A204.1 (cell line): ENCODE data around the gene KRTAP5-5.
"Not testable (repeated sequence)": the region's sequence is repeated elsewhere in the genome, so short reads cannot be mapped to it uniquely, and the experiment has no call there.

Experiments used
- FAIRE-seq: peaks from 2 replicates; lab custom pipeline; 2012; peaks lifted over from hg19 to GRCh38; lab: Jason Lieb, UNC

The KRTAP5-5 gene

DNA sequence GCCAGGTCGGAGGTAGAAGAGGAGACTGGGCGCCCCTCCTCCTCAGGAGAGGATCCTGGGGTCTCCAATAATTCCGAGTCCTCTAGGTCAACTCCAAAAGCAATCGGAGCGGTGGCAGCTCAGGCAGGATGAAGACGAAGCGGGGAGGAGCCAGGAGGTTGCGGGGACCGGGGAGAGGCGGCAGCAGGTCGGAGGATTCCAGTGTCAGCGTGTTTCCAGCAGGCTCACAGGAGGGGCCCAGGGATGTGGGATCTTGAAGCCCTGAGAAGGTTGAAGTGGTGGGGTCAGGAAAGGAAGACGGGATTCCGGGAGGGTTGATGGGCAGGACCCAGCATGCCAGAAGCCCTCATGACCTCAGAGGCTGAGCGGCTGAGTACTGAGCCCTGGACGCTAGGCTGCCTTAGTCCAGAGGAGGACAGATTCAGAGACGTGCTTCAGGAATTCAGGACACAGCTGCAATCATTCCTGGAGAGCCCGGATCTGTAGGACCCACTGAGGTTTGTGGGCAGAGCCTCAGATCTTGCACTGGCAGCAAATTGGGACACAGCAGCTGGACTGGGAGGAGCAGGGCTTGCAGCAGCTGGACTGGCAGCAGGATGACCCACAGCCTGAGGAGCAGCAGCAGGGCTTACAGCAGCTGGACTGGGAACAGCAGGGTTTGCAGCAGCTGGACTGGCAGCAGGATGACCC is 22.3 kb upstream of the KRTAP5-5 start:
- FAIRE-seq: not testable (repeated sequence)

DNA sequence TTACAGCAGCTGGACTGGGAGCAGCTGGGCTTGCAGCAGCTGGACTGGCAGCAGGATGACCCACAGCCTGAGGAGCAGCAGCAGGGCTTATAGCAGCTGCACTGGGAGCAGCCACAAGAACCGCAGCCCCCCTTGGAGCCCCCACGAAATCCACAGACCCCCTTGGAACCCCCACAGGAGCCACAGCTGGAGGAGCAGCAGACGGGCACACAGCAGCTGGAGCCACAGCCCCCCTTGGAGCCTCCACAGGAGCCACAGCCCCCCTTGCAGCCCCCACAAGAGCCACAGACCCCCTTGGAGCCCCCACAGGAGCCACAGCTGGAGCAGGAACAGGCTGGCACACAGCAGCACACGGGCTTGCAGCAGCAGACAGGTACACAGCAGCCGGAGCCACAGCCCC is 21.7 kb upstream of the KRTAP5-5 start:
- FAIRE-seq: not testable (repeated sequence)

DNA sequence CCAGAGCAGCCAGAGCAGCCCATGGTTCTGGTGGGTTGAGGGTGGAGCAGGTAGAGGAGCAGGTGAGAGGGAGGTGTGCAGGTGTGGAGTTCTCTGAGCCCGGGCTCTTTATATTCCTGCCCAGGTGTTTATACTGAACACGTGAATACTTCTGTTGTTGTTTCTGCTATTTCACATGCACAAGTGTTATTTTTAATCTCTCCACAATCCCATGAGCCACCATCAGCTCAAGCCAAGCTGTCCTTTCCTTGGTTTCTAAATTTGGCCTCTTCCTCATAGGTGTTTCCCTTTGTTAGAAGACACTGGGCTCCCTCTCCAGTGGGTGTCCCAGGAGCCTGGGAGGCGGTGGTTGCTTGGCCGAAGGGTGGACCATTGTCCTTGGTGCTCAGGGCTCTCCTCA is 21.2 kb upstream of the KRTAP5-5 start, which contains the start of gene KRTAP5-3:
TSS of gene KRTAP5-3 (minus strand) at position 101 of the 400 bp plus-strand sequence. CDS start at position 23, 78 bp downstream.
- FAIRE-seq: no peak

DNA sequence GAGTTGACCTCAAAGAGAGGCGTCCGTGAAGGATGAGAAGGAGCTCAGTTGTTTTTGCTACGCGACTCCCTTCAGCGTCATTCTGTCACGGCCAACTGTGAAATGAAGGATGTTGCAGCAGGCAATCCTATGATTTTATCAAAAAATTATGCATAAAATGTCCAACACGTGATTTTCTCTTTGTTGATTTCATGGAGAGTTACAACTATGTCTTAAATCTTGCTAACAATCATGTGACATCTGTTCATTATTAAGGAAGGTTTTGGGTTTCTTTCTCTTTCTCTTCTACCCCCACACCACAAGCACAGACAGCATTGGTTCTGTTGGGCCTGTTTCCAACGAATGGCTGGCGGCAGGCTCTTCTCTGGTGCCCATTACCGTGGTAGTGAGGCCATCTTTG is 11.3 kb upstream of the KRTAP5-5 start:
- FAIRE-seq: no peak

DNA sequence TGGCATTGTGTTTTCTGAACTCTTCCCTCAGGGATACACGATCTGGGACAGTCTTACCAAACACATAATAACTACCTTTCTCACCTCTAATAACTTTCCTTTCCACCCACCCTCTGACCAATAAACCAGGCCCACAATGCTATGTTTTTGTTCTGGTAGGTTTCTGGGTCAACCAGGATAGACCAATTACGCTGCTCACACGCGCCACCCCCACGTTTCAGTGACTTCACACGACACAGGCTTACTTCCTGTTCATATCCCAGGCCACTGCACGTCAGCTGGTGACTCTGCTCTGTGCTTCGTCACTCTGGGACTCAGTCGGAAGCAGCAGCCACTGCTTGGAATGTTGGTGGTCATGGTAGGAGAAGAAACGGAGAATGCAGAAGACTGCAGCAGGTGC is 10.1 kb upstream of the KRTAP5-5 start:
- FAIRE-seq: no peak

DNA sequence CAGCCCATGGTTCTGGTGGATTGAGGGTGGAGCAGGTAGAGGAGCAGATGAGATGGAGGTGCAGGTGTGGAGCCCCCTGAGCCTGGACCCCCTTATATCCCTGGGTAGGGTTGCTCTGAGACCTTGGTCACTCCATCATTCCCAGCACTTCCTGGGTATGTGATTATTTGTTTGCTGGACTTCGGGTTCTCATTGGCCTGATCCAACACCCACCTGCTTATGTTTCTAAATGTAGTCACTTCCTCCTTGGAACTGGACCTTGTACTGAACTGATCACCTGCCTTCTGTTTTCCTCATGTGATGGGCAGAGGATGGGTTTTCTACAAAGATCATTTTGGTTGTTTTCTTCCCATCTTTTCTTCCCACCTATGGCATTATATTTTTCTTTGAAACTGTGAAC is 7.5 kb upstream of the KRTAP5-5 start, which contains the start of gene KRTAP5-4:
TSS of gene KRTAP5-4 (minus strand) at position 53 of the 400 bp plus-strand sequence. CDS start at position 8, 45 bp downstream.
- no peak for FAIRE-seq

DNA sequence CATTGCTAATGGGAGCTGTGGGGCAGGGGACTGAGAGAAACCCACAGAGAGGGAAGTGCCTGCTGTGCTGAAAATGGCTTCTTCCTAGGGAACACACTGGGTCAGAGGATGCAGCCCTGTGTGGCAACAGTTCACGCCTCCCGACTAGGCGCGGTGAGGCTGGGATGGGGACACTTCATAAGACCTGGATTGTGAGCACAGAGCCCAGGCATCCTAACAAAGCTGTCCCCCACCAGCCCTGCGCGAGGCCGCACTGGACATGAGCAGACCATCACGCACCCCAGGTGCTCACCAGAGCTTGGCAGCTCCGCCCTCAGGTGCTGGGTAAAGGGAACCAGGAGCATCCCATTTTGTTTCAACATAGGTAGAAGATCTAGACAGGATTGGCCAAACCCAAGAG is 5.9 kb upstream of the KRTAP5-5 start:
- no peak for FAIRE-seq

DNA sequence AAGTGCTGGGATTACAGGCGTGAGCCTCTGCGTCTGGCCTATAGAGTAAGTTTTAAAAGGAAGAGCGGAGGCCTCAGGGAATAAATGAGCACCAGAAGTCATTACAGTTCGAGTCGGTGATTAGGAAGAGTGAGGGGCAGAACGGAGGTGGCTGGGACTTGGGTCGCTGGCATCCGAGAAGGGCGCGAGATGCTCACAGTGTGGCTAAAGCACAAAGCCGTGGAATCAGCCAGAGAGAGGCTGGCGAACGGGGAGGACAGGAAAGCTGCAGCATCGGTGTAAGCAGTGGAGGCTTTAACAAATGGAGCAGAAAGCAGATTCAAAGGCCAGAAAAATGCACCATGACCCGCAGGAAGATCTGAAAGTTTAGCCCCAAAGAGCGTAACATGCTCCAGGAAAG is 5.0 kb upstream of the KRTAP5-5 start:
- FAIRE-seq: no peak

DNA sequence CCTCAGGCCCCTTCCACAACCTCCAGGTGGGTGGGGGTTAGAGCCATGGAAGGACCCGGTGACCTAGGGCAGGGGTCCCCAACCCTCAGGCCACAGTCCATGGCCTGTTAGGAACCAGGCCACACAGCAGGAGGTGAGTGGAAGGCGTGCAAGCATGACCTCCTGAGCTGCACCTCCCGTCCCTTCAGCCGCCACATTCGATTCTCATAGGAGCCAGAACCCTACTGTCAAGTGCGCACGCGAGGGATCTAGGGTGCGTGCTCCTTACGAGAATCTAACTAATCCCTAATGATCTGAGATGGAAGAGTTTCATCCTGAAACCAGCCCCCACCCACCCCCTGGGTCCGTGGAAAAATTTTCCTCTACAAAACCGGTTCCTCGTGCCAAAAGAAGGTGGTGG is 4.0 kb upstream of the KRTAP5-5 start:
- FAIRE-seq: no peak

DNA sequence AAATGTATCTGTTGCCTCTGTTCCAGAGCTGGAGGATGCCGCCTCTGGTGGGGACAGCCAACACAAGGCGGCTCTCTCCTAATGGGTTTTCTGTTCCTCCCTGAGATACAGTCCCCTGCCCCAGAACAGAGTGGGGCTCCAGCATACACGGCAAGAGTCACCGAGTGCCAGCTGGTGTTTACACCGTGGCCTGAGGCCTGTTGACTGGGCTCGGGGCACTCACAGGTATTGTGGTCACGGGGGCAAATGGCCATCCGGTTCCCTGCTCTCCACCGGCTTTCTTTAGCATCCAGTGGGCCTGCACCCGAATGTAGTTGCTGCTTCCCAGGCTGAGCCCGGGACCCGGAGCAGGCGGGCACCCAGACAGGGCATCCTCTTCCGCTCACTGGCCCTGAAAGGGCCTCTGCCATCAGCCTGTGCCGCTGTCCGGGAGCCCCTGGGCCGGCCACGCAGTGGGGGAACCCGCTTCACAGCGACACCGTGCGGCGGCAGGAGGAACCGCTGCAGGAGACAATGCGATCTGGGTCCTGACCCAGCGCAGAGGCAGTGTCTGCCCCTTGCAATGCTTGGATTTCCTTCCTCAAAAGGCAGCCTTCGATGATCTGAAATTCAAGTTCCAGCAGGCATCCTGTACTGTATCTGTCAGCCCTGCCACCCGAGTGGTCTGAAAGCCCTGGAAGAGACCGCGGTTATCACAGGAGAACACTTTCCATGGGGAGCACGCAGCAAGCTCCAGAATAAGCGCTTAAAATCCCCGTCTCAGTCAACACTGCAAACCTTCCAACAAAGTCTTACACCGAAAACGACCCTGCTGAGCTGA is 859 bp upstream of the KRTAP5-5 start:
- FAIRE-seq: no peak

DNA sequence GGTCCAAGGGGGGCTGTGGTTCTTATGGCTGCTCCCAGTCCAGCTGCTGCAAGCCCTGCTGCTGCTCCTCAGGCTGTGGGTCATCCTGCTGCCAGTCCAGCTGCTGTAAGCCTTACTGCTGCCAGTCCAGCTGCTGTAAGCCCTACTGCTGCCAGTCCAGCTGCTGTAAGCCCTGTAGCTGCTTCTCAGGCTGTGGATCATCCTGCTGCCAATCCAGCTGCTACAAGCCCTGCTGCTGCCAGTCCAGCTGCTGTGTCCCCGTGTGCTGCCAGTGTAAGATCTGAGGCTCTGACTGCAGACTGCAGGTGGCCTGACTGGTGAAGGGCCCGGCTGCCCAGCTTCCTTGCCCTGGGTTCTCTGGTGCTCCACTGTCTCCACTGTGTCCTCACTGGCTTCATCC is 696 bp downstream of the KRTAP5-5 start:
- FAIRE-seq: no peak

DNA sequence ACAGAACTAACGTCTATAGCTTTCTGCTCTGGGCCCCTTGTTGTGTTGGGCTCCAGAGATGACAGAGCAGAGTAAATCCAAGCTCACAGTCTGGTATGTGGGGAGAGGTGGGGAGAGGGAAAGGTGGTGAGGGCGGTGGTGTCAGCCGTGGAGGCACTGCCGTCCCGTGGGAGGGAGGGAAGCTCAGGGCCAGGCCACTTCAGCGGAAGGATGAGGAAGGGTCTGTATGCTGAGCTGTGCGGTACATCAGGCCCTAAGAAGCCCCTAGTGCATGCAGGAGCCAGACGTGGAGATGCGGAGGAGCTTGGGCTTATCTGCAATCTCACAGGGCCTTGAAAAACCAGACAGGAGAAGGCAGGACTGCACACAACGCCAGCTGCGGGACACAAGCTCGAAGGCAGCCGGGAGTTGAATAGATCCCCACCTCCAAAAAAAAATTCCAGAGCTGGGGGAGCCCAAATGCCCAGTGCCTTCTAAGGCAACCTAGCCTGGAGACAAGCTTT is 1.5 kb downstream of the KRTAP5-5 start:
- no peak for FAIRE-seq

DNA sequence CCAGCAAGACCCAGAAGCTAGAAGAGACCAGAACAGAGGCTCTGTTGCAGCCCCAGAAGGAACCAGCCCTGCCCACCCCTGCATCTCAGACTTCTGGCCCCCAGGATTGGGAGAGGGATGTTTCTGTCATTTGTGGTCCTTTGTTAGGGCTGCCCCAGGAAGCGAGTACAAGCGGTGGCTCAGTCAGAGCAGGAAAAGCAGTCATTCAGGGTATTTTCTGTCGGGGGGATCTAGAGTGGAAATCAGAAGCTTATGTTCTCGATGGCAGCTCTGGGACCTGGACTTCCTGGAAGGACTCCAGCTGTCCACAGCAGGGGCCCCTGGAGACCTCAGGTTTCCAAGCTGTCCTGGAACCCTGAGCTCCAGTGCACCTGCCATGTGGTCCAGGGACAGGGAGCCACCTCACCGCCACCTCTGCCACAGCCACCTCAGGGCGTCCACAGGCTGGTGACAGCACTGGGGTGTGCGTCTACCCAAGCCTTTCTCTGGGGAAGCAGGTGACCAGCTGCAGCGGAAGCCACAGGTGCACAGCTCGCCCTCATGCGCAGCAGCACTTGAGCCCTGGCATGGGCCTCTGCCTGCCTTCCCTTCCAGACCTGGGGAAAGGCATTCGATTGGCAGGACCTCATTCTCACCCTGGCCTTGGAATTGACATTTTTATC is 2.6 kb downstream of the KRTAP5-5 start:
- no peak for FAIRE-seq

DNA sequence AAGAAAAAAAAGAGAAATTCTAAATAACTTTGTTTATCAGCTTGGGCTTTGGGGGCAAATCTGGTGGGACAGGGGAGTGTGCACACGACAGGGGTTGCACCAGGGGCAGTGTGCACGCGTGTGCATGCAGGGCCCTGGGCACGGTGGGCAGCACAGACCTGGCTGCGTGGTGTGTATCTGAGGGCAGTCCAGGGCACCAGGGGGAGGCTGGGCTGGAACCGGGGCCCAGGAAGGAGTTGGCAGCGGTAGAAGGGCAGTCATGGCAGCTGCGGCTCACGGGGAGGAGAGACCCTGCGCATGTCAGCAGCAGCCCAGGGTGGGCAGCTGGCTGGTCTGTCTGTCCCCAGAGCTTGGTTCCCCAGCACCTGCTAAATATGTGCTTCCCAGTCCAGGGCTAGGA is 4.3 kb downstream of the KRTAP5-5 start:
- FAIRE-seq: no peak

DNA sequence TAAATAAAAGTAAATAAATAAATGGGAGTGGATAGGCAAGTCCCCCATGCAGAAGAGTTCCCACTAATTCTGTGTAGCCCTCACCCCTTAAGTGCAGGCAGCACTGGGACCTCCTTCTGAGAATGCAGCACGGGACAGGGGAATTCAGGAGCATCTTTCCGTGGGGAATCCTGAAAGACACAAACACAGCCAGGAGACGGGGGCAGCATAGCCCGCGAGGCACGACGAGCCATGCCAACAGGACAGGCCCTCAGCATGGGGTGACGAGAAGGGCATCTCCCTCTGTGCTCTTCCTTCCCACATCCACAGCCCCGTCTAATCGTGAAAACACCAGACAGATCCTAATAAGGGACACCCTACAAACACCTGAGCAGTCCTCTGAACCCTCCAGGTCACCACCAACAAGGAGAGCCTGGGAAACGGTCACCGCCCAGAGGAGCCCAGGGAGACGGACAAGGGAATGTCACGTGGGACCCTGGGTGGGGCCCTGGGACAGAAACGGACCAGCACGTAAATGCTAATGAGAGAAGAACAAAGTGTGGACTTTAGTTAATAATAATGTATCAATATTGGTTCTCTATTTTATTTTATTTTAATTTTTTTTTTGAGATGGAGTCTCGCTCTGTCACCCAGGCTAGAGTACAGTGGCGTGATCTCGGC is 6.8 kb downstream of the KRTAP5-5 start:
- FAIRE-seq: no peak

DNA sequence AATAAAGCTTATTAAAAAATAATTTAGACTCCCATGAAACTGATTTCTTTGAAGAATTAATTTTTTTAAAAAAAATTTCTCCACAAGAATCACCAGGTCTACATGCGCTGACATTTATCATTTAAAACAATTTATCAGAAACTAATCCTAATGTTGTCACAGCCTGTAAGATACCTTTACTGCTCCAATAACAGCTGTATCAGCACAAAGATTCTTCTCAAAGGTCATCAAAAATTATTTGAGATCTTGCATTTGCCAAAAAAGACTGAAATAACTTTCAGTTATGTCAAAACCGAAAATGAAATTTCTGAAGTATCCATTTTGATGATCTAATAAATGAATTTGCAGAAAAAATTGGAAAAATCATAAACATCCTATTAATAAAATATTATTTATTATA is 8.1 kb downstream of the KRTAP5-5 start:
- peak; percentile 9 for FAIRE-seq

DNA sequence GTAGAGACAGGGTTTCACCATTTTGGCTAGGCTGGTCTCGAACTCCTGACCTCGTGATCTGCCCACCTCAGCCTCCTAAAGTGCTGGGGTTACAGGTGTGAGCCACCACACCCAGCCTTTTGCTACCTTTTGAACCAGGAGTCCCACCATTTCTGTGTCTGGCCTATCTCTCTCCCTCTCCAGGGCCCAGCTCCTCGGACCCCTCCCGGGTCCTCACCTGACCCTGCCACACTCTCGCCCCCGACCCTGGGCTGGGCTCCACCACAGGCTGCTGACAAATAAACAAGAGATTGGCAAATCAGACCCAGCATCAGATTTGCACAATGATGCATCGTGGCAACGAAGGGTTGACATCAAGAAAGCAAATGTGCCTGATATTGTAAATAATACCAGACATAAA is 8.8 kb downstream of the KRTAP5-5 start:
- FAIRE-seq: no peak

DNA sequence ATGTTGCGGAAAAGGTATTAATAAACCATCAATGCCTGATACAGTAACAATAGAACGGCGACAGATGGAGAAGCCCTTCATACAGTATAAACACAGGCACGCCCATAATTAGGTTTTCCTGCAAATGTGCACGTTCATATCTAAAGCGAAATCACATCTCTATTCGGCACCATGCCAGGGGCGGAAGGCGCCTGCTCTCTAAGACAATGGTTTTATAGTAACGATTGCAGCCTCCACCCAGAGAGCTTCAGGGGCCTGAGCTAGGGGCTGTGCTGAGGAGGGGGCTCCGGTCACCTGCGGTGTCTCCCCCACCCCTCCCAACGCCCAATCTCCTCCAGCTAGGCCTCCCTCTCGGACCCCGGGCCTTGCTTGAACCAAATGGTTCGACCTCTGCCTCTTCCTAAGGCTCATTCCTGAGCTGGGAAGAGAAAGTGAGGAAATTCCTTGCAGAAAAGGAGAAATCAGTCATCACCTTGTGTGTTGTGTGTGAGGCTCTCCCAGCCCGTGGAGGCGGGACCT is 9.6 kb downstream of the KRTAP5-5 start:
- FAIRE-seq: no peak

DNA sequence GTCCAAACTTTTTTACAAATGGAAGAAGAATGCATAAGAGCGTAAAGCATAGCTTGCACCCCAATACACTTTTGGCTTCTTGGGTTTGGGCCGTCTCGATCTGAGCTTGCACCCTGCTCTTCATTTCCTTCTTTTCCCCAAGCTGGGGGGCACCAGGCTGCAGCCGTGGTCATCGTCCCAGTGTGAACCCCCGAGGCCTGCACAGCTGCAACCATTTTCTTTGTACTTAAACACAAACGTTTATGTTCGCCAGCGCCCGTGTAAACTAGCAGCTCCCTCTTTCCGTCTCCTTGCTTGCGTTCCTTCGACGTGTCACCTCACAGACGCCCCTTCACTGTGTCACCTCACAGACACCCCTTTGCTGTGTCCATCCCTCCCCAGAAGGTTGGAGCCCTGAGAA is 10.1 kb downstream of the KRTAP5-5 start:
- FAIRE-seq: no peak

DNA sequence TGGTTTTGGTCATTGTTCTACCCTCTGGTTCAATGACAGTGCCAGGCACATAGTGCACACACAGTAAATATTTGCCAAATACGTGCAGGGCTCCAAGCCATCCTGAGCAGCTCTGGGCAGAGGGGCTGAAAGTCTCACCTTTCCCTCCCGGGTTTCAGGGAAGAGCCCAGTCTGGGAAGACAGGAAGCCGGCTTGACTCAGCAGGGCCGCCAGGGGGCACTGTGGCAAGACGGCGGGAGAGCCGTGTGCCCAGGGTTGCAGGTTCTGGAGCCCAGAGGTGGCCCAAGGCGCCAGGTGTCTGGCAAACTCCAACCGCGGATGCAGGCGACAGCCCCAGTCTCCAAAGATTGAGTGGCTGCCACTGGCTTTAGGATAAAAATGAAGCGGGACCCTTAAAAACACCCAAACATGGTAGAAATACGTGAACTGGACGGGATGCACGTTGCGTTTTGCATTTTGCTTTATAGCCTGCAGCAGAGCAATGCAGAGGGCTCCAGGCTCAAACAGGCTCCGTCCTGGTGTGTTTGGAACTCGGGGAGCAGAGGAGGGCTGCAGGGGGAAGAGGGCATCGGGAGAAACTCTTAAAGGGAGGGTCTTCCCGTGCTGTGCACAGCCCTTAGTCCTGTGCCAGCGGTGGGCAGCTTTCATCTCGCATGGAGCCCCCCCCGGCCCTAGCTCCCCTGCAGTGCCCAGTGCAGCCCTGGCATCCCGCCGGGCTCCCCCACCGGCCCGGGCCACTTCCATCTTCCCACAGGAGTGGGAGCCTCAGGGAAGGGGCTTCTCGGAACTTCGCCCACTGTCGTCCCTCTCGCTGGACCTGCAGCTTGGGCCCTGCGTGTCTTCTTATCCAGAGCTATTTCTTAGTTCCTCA is 10.7 kb downstream of the KRTAP5-5 start:
- FAIRE-seq: no peak

DNA sequence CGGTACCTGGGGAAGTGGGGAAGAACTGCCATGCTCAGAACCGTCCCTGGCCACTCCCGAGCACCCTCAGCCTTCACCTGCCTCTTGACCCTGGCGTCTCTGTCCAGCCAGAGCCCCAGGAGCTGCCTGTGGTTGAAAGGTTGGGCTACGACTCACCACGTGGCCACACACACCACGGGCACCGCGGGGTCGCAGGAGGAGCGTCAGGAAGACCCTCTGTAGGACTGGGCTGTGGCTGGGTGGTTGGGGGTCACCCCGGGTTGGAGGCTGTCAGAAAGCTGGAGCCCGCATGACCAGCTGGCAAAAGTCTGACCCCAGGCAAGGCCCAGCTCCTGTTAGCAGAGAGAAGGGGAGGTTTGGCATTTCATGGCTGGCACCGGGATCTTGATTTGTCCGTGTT is 11.5 kb downstream of the KRTAP5-5 start:
- no peak for FAIRE-seq
